Mucosa of descending colon (tissue), 3 donors: ENCODE measurements around the gene SPEG. TPM values are rescaled to one million over a fixed set of nuclear protein-coding genes. Genes with fewer than 3 reads are reported as not detected.

Experiments used
- ATAC-seq: fragments of 200-7000 bp; cut with Tn5 transposase; one replicate; pipeline ENCODE4 v1.9.1; 2020; ENCODE audit warnings: mild to moderate bottlenecking, moderate library complexity
- DNase-seq, 3 donors: peaks; one replicate each; pipeline ENCODE4 v3.0.0-alpha.2; 2020
- H3K36me3 ChIP-seq: fragments of 200-600 bp; one replicate; pipeline ENCODE4 v1.8.0; 2021; ENCODE audit warnings: low read depth, mild to moderate bottlenecking
- H3K4me1 ChIP-seq: fragments of 200-600 bp; one replicate; pipeline ENCODE4 v1.8.0; 2021; ENCODE audit warnings: low read depth, mild to moderate bottlenecking
- H3K4me3 ChIP-seq: fragments of 200-600 bp; one replicate; pipeline ENCODE4 v1.8.0; 2021; ENCODE audit warnings: mild to moderate bottlenecking
- H3K9me3 ChIP-seq: fragments of 200-600 bp; one replicate; pipeline ENCODE4 v1.8.0; 2021; ENCODE audit warnings: mild to moderate bottlenecking
- intact Hi-C, 2 donors: fragments of 100-400 bp; cut with DNase I in 1 of 2; cut with micrococcal nuclease in 1 of 2; formaldehyde crosslinking; loops; one replicate each; pipeline versions ENCODE4 v1.11.0 to v1.11.1; 2022; cut with DNase I, micrococcal nuclease
- total RNA-seq, 3 donors: library from RNA; stranded (reverse); fragmentation: NEBNext Ultra II Directional in 2 of 3; extraction: Animal tissue kit (Norgen Biotek cat#: 25700) in 2 of 3; gene quantifications; one replicate each; pipeline versions ENCODE4 v1.2.1 to v1.2.4, GENCODE V29; 2021 to 2023
- TF ChIP-seq, protein P1 (sequence below): fragments of 200-600 bp; IDR thresholded peaks from one replicate; pipeline ENCODE4 v1.8.0; 2022; ENCODE audit warnings: antibody characterized with exemption, mild to moderate bottlenecking
- donor health status: DM: no; HTN: no; CAD: no; lungs with moderate emphysema.
- donor health status: DM: no; HTN: no; CAD: no.
- donor health status: DM: no; HTN: yes; CAD: no.

SPEG gene
- total RNA-seq, 3 donors from 2014 or later: 7.9 to 242 (median 22.2) TPM

DNA sequence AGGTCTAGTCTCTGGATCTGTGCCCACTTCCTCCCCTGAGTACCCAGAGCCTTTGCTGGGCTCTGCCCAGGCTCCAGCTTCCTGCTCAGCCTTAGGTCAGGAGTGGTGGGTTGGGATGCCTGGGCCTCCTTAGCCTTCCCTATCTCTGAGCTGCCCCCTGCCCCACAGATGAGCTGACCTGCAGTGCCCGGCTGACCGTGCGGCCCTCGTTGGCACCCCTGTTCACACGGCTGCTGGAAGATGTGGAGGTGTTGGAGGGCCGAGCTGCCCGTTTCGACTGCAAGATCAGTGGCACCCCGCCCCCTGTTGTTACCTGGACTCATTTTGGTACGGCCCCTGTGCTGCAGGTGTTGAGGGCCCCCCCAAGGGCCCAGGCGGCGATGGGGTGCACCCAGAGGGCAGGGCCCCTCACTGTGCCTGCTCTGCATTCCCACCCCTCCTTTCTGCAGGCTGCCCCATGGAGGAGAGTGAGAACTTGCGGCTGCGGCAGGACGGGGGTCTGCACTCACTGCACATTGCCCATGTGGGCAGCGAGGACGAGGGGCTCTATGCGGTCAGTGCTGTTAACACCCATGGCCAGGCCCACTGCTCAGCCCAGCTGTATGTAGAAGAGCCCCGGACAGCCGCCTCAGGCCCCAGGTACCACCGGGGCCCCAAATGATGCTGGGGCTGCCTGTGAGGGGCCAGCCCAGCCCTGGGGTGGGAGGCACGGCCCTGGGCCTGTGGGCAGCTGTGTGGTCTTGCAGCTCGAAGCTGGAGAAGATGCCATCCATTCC, 34.0 kb downstream of the SPEG start:
- TF ChIP-seq, protein P1, sequence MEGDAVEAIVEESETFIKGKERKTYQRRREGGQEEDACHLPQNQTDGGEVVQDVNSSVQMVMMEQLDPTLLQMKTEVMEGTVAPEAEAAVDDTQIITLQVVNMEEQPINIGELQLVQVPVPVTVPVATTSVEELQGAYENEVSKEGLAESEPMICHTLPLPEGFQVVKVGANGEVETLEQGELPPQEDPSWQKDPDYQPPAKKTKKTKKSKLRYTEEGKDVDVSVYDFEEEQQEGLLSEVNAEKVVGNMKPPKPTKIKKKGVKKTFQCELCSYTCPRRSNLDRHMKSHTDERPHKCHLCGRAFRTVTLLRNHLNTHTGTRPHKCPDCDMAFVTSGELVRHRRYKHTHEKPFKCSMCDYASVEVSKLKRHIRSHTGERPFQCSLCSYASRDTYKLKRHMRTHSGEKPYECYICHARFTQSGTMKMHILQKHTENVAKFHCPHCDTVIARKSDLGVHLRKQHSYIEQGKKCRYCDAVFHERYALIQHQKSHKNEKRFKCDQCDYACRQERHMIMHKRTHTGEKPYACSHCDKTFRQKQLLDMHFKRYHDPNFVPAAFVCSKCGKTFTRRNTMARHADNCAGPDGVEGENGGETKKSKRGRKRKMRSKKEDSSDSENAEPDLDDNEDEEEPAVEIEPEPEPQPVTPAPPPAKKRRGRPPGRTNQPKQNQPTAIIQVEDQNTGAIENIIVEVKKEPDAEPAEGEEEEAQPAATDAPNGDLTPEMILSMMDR: no peak
- H3K4me3 ChIP-seq: no peak overlapping the region
- H3K9me3 ChIP-seq: no peaks in the 10 kb centered on the region
- ATAC-seq (no peak), DNase-seq (peak in 1 of 3 donors; percentile 36)
- no peaks in the 10 kb centered on the region for H3K36me3 ChIP-seq
- H3K4me1 ChIP-seq: no peaks in the 10 kb centered on the region
- intact Hi-C loops: no loop called here

DNA sequence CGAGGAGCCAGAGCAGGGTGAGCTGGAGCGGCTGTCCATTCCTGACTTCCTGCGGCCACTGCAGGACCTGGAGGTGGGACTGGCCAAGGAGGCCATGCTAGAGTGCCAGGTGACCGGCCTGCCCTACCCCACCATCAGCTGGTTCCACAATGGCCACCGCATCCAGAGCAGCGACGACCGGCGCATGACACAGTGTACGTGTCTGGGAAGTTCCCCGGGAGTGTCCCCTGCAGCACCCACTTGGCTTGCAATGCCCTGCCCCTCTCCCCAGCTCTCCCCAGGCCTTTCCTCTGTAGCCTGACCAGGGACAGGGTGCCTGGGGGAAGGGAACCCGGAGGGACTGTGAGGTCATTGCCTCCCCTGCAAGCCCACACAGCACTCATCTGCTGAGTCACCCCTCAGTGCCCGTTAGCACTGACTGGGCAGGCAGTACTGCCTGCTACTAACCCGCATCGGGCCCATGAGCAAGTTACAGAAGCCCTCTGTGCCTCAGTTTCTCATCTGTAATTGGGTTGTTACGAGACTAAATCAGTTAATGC, 34.6 kb downstream of the SPEG start:
- Histone ChIP-seq H3K4me3 (no peak overlapping the region), H3K9me3 (no peaks in the 10 kb centered on the region), H3K36me3 (no peaks in the 10 kb centered on the region), H3K4me1 (no peaks in the 10 kb centered on the region)
- intact Hi-C loops: no loop called here
- ATAC-seq (no peak), DNase-seq (peak in 1 of 3 donors; percentile 33)
- TF ChIP-seq, protein P1: no peak

DNA sequence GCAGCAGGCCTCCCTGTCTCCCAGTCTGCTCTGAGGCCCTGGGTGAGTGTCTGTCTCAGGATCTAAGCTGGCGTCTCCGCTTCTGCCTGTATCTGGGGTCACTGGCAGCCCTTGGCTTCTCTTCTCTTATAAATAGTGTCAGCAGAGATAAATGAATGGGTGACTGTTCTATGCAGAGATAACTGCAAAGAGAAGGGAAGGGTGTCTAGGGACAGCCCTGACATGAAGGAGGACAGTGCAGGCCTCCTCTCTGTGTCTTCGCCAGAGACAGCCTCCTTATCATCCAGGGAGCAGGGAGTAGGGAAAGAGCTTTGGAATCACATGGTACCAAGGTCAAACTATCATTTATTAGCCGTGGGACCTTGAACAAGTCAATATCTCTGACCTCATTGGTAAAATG, 35.8 kb downstream of the SPEG start:
- no peak overlapping the region for H3K4me3 ChIP-seq
- TF ChIP-seq, protein P1: no peak
- no peak for DNase-seq

DNA sequence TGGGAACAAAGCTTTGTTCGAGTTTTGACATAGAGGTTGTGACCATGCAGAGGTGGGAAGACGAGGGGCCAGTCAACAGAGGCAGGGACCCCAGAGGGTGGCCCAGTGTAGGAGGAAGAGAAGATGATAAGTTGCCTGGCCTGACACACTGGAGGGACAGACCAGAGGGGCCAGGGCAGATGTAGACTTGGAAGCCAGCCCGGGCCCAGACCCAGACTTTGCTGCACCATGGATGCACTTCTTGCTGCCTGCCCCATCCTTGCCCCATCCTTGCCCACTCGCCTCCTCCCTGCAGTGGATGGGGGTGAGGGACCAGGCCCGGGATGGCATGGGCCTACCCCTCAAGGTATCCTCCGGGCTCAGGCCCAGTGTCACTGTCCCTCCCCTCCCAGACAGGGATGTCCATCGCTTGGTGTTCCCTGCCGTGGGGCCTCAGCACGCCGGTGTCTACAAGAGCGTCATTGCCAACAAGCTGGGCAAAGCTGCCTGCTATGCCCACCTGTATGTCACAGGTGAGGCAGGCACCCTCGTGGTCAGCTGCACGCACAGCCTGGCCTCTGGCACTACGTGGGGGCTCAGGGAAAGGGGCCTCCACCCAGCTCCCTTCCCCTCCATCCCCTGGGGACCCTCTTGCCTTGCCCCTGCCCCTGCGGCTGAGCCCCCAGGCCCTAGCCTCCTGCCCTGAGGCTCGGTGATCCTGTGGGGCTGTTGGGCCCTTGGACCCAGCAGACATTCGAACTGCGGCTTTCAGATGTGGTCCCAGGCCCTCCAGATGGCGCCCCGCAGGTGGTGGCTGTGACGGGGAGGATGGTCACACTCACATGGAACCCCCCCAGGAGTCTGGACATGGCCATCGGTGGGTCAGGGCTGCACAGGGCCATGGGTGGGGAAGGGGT, 37.1 kb downstream of the SPEG start:
- Histone ChIP-seq H3K4me1 (no peaks in the 10 kb centered on the region), H3K36me3 (no peaks in the 10 kb centered on the region), H3K4me3 (no peak overlapping the region), H3K9me3 (no peaks in the 10 kb centered on the region)
- TF ChIP-seq, protein P1: no peak
- intact Hi-C loops: no loop called here
- peak in 1 of 3 donors; percentile 38 for DNase-seq
- ATAC-seq: no peak

More for the DNA sequence above, 35.8 kb downstream of the SPEG start:
- intact Hi-C loops: no loop called here
- H3K9me3 ChIP-seq: no peaks in the 10 kb centered on the region
- H3K4me1 ChIP-seq: no peaks in the 10 kb centered on the region
- no peaks in the 10 kb centered on the region for H3K36me3 ChIP-seq
- ATAC-seq: no peak

DNA sequence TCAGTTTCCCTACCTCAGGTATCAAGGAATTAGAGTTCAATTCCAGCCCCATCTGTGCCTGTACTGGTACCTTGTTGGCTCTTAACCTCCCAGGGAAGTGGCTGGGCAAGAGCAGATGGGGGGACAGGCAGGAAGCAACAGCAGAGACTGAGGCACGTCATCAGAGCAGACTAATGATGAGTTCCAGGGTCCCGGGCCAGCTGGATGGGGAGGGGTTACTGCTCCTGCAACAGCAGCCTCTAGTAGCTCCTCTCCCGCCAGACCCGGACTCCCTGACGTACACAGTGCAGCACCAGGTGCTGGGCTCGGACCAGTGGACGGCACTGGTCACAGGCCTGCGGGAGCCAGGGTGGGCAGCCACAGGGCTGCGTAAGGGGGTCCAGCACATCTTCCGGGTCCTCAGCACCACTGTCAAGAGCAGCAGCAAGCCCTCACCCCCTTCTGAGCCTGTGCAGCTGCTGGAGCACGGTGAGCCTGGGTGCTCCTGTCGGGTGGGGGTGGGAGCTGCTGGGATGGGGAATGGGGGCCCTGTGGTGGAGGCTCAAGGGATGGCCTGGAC, 38.1 kb downstream of the SPEG start:
- H3K4me1 ChIP-seq: no peaks in the 10 kb centered on the region
- intact Hi-C loops: no loop called here
- no peak for ATAC-seq

More for the DNA sequence above, 38.1 kb downstream of the SPEG start:
- H3K4me3 ChIP-seq: no peak overlapping the region
- TF ChIP-seq, protein P1: no peak
- DNase-seq: peak in 1 of 3 donors; percentile 36
- H3K9me3 ChIP-seq: no peaks in the 10 kb centered on the region
- H3K36me3 ChIP-seq: no peaks in the 10 kb centered on the region
